Stimulated activated CD8-positive, alpha-beta memory T cell treated with anti-CD3 and anti-CD28 coated beads, Interleukin-7, amount 100 ng/mL, for 24 hours (primary cell): ENCODE data around the gene GRID2.

Experiments used
- DNase-seq: peaks from one replicate; pipeline ENCODE4 v3.0.0-alpha.2; 2020; ENCODE audit warnings: low read depth

Gene GRID2

GRCh38 chr4:92968996-92969395 is 665.2 kb downstream of the GRID2 start:
- no peak for DNase-seq

DNA sequence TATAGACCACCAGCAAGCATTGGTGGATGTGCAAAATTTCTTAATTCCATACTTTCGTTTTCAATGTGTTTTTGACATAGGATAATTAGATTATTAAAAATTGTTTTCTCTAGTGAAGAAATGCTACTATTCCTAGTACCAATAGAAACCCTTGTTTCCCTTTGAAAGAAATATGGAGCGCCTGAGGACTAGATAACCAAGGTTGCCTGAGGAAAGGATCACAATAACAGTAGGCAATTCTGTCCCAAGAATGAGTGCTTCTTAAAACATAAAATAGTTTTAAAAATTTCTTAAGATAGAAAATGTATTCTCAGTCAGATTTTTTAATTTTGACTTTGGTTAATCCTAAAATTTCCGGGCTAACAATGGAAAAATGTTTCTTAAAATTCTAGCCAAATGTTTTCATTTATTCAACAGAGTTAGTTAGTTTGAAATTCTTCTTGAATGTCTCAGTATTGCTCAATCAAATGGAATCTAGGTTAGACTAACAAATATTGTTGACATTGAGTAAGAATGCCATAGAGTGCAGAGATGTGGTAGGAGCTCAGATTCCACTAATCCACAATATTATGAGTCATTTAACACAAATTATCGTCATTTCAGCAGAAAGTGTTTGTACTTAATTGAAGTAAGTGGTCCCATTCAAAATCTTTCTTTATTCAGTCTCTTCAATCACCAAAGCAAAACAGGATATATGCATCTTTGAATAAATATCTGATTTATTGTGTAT is 666.0 kb downstream of the GRID2 start:
- no peak for DNase-seq

GRCh38 chr4:92970996-92971395 is 667.2 kb downstream of the GRID2 start:
- DNase-seq = no peak

DNA sequence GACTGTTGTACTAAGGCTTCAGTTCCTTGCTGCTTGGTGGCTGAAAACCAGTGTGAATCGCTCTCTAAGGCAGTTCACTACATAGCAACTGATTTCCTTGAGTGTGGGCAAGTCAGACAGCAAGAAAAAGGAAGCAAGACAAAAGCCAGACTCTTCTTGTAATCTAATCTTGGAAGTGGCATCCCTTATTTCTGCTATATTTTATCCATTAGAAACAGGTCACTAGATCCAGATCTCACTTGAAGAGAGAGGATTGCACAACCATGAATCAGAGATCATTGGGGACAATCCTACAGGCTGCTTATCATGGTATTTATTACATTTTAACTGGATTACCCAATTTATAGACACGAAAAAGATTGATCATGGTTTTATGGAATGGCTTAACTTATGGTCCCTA is 684.5 kb downstream of the GRID2 start:
- DNase-seq = no peak

DNA sequence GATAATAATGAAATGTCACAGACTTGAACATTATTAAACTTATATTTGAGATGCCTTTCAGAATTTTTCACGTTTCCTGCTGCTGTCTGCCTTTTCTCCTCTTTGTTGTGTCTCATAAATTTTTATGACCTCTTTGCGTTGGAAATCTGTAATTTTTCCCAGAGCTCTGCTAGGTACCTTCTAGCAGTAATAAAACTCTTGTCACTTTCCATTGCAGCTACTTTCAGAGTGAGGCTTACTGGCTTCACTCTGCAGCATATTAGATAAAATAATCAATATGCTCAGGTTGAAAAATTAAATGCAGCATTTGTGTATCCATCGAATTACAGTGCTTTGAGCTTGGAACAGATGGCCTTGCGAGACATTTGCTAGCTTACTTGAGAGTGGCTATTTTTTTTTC is 689.0 kb downstream of the GRID2 start:
- no peak for DNase-seq

GRCh38 chr4:92994727-92995126 is 691.0 kb downstream of the GRID2 start:
- DNase-seq = no peak

DNA sequence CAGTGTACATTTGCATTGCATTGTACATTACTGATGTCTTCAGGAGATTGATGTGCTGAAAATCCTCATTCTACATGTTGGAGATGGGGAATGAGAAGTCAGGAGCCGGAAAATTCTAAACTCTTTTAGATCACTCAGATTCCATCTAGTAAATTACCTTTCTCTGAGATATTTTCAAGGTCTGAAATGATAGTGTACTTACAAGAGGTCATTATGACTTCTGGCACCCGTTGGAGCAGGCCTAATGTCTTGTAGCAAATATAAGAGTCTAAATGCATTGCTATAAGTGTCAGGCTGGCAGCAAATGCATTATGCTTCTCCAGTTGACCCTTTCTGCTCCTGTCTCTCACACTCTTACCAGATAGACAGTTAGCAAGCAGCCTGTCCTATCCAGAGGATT is 692.8 kb downstream of the GRID2 start:
- no peak for DNase-seq

DNA sequence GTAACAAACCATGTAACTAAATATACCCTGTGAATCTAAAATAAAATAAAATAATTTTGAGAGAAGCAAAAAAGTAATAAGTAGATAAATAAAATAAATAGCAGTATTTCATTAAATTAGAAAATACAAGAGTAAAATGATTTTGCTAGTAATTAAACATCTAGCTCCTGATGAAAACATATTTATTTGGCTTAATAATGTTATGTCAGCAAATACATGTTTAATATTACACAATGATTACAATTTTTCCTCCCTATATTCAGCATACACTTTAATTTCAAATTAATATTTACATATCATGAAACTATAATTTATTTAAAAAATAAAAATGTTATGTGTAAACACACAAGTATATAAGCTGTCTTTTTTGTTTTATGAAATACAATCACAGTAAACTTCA is 697.1 kb downstream of the GRID2 start:
- DNase-seq = no peak

DNA sequence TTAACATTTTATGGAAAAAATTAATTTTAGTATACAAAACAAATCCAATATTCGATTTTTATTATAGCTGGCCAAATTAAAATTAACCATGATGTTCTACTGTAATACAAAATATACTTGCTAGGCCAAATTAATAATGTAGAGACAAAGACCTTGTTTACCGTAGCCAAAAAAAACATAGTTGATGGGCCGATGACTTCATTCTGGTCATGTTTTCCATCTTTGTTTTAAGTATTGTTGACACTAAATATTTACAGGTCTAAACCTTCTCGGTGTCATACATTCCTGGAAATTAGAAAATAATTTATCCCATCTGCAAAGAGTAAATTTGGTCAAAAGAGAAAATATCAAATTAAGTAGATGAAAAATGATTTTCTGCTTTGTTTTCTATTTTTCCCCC is 698.5 kb downstream of the GRID2 start:
- DNase-seq = no peak

GRCh38 chr4:93016350-93016749 is 712.6 kb downstream of the GRID2 start:
- no peak for DNase-seq

GRCh38 chr4:93018243-93018642 is 714.5 kb downstream of the GRID2 start:
- DNase-seq = no peak

DNA sequence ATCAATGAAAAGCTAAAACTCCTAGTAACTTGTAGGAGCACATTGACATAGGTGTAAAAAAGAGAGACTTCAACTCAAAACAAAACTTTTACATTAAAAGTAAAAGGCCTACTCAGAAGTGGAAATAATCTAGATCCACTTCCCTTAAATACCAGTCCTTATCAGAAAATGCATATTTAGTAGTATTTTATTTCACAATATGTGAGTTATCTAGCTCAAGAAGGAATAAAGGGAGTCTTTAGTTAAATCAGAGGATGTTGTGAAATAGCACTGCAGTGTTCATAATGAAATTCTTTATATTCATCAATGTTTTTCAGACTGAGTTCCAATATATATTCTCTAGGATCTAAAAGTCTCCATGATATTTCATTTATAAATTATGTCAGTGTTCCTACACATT is 715.0 kb downstream of the GRID2 start:
- DNase-seq = no peak

GRCh38 chr4:93029769-93030168 is 726.0 kb downstream of the GRID2 start:
- no peak for DNase-seq

DNA sequence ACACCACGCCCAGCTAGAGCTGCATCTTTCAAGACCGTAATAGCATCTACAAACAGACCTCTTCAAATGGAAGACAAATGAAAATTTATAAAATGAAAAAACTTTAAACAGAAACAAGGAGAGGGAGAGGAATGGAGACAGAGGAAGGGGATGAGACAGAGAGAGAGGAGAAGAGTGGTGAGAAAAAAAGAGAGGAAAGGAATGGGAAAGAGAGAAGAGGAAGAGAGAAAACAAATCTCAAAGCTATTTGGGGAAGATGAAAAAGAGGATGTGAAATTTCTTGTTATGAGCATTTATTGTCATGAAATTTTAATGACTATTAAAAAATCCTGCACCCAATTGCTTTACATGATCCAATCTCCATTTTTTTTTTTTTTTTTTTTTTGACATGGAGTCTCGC is 726.9 kb downstream of the GRID2 start:
- no peak for DNase-seq

GRCh38 chr4:93031431-93032098 is 727.8 kb downstream of the GRID2 start:
- DNase-seq = no peak

- no peak for DNase-seq
Measured at GRCh38 chr4:93042746-93043145, 739.0 kb downstream of the GRID2 start.

DNA sequence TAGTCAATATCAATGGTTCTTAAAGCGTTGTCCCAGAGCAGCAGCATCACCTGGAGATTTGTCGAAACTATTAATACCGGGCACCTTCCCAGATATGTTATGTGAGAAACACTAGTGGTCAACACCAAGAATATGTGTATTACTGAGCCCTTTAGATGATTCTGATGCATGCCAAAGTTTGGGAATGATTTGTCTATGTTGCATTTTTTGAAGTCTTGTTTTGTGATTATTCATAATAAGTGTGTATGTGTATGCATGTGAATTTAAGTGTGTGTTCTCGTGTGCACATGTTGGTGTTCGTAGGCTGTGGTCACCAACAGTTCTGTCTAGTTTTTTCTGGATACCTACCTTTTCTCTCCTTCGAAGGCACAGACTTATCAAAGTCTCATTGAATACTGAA is 749.4 kb downstream of the GRID2 start:
- DNase-seq = no peak

DNA sequence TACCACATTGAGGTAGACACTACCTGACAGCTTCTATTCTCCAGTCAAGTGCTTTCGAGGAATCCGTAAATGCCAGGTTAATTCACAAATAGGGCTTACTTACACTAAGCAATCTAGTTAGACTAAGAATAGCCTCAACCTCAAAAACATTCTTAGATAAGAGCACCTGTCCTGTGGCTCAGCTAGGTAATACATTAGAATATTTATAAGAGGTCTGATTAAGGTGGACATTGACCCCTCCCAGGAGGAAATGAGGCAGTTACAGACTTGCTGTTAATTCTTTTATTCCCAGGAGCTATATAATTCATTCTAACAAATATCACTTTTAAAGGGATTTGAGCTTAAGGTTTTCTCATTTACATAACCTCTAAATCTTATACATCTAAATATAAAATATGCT is 758.1 kb downstream of the GRID2 start:
- DNase-seq = no peak

GRCh38 chr4:93063325-93063724 is 759.6 kb downstream of the GRID2 start:
- no peak for DNase-seq

DNA sequence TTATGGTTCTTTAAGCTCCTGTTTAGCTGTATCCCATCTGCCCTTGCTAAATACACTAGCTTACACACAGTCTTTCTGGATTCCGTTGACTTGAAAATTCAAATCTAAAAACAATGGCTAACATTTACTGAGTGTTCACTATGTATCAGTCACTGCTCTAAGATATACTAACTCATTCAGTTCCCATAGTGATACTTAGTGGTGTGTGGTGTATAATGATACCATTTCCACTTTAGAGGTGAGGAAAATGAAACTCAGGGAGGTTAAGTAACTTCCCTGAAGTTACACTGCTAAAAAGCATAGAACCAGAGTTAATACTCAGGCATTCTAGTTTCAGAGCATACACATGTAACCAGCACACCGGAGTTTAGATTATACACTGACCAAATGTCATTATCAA is 762.0 kb downstream of the GRID2 start:
- no peak for DNase-seq

- DNase-seq = no peak
Measured at GRCh38 chr4:93066749-93067148, 763.0 kb downstream of the GRID2 start.

GRCh38 chr4:93072292-93072691 is 768.5 kb downstream of the GRID2 start:
- no peak for DNase-seq

DNA sequence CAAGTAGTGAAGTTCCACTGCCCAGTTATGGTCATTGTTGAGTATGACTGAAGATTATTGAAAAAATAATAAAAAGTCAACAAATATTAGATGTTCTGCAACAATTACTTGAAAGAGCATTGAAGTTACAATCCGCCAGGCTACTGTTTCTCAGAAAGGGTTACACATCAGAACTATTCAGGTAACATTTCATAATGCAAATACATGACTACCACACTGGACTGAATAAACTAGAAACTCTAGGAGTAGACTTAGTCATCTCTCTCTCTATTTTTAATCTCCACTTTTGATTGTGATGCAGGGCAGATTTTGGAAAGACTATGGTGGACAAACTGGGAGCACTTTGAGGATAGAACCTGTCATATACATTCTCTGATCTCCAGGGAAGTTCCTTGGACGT is 776.5 kb downstream of the GRID2 start:
- DNase-seq = no peak
